Measurements from ENCODE around the gene MRPS12. TPM values are rescaled to one million over a fixed set of nuclear protein-coding genes. Genes with fewer than 3 reads are reported as not detected.

The MRPS12 gene
- total and polyA plus RNA-seq, 2 of the 13 experiments (the other 11 are each of a cell fraction or from before 2014, with no cell fraction given), result 27.5 to 54.8 TPM

DNA sequence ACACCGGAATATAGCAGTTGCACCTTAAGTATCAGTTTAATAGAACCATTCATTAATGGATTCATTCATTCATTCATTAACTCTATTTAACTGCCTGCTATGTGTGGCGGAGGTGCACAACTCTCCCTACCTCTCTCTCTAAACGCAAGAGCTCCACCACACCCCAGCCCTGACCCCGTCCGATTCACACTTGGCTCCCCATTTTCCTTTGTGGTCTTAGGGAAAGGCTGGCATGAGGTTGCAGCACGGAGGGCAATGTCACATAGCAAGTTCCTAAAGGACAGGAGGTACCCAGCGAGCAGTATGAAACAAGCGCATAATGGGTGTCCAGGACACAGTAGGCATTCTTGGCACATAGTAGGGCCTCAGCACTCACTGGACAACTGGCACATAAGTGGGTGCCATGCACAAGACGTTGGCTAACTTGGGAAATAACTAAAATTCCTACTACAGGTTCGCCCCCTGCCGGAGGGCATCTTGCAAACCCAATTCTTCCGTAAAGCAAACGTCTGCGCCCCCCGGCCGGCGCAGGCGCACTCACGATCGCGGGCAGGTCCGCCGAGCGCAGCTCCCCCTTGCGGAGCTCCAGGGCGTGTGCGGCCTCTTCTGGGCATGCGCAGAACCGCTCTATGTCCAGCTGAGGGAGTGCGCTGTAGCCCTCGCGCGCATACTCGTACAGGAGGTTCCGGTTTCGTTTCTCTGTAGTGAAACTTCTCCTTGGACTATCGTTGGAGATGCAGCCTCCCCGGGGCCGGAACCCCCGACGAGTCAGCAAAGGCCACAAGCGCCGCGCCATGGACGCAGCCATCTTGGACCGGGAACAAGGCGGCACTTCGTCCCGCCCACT lies 592 bp upstream of the MRPS12 start, which contains the start of gene SARS2 (continued):
- TF ChIP-seq RNF219 (CRISPR knock-in tag; IDR thresholded peaks at IDR 0.05), result no peak
- TF ChIP-seq HMGA1 (CRISPR knock-in tag; conservative IDR thresholded peaks at IDR 0.05), result no peak
- no peak for TF ChIP-seq DMTF1 (CRISPR knock-in tag; IDR thresholded peaks at IDR 0.05)
- no peak for TF ChIP-seq SAFB2 (CRISPR knock-in tag; IDR thresholded peaks at IDR 0.05; ENCODE audit: borderline replicate concordance, low read depth)
- TF ChIP-seq ATF1 (CRISPR knock-in tag; IDR thresholded peaks at IDR 0.05), result no peak
- TF ChIP-seq ZNF614 (CRISPR knock-in tag; IDR thresholded peaks at IDR 0.05; ENCODE audit: borderline replicate concordance), result peak; percentile 52; the same call in 1 of the 2 replicates
- no peak; the same call in 1 of the 2 replicates for TF ChIP-seq JUN (CRISPR knock-in tag; IDR thresholded peaks at IDR 0.05)
- no peak; the same call in 1 of the 2 replicates for TF ChIP-seq ZBTB14 (CRISPR knock-in tag; IDR thresholded peaks at IDR 0.05)
- TF ChIP-seq ZBTB42 (CRISPR knock-in tag; IDR thresholded peaks at IDR 0.05), result 0 out of 2 replicates have a peak, but pooled peaks have one; percentile 40
- TF ChIP-seq PITX1 (CRISPR knock-in tag; IDR thresholded peaks at IDR 0.05), result peak; percentile 49; the same call in 1 of the 2 replicates
- no peak for TF ChIP-seq ZNF563 (CRISPR knock-in tag; IDR thresholded peaks at IDR 0.05)
- no peak for TF ChIP-seq PCBP2 (optimal IDR thresholded peaks at IDR 0.05; ENCODE audit: low read depth, low read length, poor library complexity, severe bottlenecking)
- no peak for TF ChIP-seq ZNF670 (CRISPR knock-in tag; IDR thresholded peaks at IDR 0.05; ENCODE audit: borderline replicate concordance)
- TF ChIP-seq ZNF335 (CRISPR knock-in tag; IDR thresholded peaks at IDR 0.05), result peak; percentile 61; the same call in 1 of the 2 replicates
- TF ChIP-seq ZNF562 (CRISPR knock-in tag; IDR thresholded peaks at IDR 0.05; ENCODE audit: borderline replicate concordance), result no peak
- TF ChIP-seq, protein P1, sequence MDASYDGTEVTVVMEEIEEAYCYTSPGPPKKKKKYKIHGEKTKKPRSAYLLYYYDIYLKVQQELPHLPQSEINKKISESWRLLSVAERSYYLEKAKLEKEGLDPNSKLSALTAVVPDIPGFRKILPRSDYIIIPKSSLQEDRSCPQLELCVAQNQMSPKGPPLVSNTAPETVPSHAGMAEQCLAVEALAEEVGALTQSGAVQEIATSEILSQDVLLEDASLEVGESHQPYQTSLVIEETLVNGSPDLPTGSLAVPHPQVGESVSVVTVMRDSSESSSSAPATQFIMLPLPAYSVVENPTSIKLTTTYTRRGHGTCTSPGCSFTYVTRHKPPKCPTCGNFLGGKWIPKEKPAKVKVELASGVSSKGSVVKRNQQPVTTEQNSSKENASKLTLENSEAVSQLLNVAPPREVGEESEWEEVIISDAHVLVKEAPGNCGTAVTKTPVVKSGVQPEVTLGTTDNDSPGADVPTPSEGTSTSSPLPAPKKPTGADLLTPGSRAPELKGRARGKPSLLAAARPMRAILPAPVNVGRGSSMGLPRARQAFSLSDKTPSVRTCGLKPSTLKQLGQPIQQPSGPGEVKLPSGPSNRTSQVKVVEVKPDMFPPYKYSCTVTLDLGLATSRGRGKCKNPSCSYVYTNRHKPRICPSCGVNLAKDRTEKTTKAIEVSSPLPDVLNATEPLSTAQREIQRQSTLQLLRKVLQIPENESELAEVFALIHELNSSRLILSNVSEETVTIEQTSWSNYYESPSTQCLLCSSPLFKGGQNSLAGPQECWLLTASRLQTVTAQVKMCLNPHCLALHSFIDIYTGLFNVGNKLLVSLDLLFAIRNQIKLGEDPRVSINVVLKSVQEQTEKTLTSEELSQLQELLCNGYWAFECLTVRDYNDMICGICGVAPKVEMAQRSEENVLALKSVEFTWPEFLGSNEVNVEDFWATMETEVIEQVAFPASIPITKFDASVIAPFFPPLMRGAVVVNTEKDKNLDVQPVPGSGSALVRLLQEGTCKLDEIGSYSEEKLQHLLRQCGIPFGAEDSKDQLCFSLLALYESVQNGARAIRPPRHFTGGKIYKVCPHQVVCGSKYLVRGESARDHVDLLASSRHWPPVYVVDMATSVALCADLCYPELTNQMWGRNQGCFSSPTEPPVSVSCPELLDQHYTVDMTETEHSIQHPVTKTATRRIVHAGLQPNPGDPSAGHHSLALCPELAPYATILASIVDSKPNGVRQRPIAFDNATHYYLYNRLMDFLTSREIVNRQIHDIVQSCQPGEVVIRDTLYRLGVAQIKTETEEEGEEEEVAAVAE (CRISPR knock-in tag; IDR thresholded peaks at IDR 0.05; ENCODE audit: borderline replicate concordance), result no peak
- no peak for TF ChIP-seq ZNF260 (CRISPR knock-in tag; IDR thresholded peaks at IDR 0.05; ENCODE audit: borderline replicate concordance, low read depth)
- TF ChIP-seq FOXJ3 (CRISPR knock-in tag; IDR thresholded peaks at IDR 0.05; ENCODE audit: borderline replicate concordance), result no peak; the same call in 1 of the 2 replicates
